K562 (cell line): ENCODE results near the gene FDX2.

Experiments used
- CBX2 ChIP-seq: fragments of 200-600 bp; sonication (generic); IDR thresholded peaks from one replicate; pipeline ENCODE4 v1.6.1; 2012; ENCODE audit warnings: mild to moderate bottlenecking, low read length, inconsistent platforms; ENCODE audit not compliant: insufficient read depth, poor library complexity, severe bottlenecking
- MXI1 ChIP-seq: IDR thresholded peaks from 2 replicates; pipeline ENCODE4 v1.6.1; 2011; ENCODE audit warnings: low read depth, mild to moderate bottlenecking, improper control_type of control experiment, low read length
- RNF2 ChIP-seq: sonication (generic); IDR thresholded peaks from 2 replicates; pipeline ENCODE4 v1.6.1; 2016
- SMAD3 ChIP-seq: fragments of 450-650 bp; formaldehyde crosslinking; conservative IDR thresholded peaks from 2 replicates; pipeline ENCODE4 v1.4.0; 2020; ENCODE audit warnings: mild to moderate bottlenecking
- TAF7 ChIP-seq: fragments of 450-650 bp; IDR thresholded peaks from 2 replicates; pipeline ENCODE4 v1.6.1; 2016; ENCODE audit warnings: missing genetic modification characterization, missing compliant biosample characterization
- TF ChIP-seq, protein P1 (sequence below): sonication (generic); formaldehyde crosslinking; IDR thresholded peaks from 2 replicates; pipeline ENCODE4 v1.8.1; 2023; ENCODE audit warnings: missing genetic modification reagents, mild to moderate bottlenecking, borderline replicate concordance
- TF ChIP-seq, protein P2 (sequence below): fragments of 450-650 bp; IDR thresholded peaks from 2 replicates; pipeline ENCODE4 v1.6.1; 2016; ENCODE audit warnings: mild to moderate bottlenecking, moderate library complexity

DNA sequence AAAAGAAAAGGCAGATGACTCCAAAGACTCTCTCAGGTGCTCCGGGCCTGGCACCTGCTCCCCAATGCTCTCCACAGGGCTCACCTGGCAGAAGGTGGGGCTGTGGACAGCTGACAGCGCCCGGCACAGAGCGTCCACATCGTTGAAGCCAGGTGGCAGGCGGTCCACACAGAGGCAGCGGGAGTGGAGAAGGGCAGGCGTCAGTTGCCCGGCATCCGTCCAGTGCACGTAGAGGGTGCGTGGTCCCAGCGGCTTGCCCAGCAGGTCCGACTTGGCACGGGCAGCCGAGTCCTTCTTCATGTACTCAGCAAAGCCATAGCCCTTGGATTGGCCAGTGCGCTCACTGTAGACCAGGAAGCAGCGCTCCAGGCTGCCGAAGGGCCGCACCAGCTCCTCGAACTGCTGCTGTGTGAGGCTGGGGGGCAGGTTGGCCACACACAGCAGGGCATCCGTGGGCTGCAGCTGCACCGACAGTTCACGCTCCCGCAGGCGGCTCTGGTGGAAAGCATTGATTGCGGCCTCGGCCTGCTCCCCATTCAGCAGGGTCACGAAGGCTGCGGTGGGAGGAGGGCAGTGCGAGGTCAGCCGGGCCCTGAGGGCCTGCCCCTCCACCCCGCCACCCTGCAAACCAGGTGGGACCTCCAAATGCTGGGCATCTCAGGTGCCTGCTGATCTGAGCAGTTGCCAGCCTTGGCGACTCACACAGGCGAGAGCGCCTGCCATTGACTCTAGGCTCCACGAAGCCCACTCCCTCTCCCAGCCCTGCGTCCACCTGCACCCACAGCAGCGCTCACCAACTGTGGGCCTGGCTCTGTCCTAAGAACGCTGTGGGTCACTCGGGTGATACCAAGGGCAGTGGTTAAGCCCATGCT lies 13.0 kb upstream of the FDX2 start:
- TF ChIP-seq RNF2 (no peak), CBX2 (no peak), TAF7 (tag) (no peak), MXI1 (no peak), SMAD3 (CRISPR knock-in tag) (no peak)
- TF ChIP-seq, protein P1, sequence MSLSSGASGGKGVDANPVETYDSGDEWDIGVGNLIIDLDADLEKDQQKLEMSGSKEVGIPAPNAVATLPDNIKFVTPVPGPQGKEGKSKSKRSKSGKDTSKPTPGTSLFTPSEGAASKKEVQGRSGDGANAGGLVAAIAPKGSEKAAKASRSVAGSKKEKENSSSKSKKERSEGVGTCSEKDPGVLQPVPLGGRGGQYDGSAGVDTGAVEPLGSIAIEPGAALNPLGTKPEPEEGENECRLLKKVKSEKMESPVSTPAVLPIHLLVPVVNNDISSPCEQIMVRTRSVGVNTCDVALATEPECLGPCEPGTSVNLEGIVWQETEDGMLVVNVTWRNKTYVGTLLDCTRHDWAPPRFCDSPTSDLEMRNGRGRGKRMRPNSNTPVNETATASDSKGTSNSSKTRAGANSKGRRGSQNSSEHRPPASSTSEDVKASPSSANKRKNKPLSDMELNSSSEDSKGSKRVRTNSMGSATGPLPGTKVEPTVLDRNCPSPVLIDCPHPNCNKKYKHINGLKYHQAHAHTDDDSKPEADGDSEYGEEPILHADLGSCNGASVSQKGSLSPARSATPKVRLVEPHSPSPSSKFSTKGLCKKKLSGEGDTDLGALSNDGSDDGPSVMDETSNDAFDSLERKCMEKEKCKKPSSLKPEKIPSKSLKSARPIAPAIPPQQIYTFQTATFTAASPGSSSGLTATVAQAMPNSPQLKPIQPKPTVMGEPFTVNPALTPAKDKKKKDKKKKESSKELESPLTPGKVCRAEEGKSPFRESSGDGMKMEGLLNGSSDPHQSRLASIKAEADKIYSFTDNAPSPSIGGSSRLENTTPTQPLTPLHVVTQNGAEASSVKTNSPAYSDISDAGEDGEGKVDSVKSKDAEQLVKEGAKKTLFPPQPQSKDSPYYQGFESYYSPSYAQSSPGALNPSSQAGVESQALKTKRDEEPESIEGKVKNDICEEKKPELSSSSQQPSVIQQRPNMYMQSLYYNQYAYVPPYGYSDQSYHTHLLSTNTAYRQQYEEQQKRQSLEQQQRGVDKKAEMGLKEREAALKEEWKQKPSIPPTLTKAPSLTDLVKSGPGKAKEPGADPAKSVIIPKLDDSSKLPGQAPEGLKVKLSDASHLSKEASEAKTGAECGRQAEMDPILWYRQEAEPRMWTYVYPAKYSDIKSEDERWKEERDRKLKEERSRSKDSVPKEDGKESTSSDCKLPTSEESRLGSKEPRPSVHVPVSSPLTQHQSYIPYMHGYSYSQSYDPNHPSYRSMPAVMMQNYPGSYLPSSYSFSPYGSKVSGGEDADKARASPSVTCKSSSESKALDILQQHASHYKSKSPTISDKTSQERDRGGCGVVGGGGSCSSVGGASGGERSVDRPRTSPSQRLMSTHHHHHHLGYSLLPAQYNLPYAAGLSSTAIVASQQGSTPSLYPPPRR (CRISPR knock-in tag): no peak
- TF ChIP-seq, protein P2, sequence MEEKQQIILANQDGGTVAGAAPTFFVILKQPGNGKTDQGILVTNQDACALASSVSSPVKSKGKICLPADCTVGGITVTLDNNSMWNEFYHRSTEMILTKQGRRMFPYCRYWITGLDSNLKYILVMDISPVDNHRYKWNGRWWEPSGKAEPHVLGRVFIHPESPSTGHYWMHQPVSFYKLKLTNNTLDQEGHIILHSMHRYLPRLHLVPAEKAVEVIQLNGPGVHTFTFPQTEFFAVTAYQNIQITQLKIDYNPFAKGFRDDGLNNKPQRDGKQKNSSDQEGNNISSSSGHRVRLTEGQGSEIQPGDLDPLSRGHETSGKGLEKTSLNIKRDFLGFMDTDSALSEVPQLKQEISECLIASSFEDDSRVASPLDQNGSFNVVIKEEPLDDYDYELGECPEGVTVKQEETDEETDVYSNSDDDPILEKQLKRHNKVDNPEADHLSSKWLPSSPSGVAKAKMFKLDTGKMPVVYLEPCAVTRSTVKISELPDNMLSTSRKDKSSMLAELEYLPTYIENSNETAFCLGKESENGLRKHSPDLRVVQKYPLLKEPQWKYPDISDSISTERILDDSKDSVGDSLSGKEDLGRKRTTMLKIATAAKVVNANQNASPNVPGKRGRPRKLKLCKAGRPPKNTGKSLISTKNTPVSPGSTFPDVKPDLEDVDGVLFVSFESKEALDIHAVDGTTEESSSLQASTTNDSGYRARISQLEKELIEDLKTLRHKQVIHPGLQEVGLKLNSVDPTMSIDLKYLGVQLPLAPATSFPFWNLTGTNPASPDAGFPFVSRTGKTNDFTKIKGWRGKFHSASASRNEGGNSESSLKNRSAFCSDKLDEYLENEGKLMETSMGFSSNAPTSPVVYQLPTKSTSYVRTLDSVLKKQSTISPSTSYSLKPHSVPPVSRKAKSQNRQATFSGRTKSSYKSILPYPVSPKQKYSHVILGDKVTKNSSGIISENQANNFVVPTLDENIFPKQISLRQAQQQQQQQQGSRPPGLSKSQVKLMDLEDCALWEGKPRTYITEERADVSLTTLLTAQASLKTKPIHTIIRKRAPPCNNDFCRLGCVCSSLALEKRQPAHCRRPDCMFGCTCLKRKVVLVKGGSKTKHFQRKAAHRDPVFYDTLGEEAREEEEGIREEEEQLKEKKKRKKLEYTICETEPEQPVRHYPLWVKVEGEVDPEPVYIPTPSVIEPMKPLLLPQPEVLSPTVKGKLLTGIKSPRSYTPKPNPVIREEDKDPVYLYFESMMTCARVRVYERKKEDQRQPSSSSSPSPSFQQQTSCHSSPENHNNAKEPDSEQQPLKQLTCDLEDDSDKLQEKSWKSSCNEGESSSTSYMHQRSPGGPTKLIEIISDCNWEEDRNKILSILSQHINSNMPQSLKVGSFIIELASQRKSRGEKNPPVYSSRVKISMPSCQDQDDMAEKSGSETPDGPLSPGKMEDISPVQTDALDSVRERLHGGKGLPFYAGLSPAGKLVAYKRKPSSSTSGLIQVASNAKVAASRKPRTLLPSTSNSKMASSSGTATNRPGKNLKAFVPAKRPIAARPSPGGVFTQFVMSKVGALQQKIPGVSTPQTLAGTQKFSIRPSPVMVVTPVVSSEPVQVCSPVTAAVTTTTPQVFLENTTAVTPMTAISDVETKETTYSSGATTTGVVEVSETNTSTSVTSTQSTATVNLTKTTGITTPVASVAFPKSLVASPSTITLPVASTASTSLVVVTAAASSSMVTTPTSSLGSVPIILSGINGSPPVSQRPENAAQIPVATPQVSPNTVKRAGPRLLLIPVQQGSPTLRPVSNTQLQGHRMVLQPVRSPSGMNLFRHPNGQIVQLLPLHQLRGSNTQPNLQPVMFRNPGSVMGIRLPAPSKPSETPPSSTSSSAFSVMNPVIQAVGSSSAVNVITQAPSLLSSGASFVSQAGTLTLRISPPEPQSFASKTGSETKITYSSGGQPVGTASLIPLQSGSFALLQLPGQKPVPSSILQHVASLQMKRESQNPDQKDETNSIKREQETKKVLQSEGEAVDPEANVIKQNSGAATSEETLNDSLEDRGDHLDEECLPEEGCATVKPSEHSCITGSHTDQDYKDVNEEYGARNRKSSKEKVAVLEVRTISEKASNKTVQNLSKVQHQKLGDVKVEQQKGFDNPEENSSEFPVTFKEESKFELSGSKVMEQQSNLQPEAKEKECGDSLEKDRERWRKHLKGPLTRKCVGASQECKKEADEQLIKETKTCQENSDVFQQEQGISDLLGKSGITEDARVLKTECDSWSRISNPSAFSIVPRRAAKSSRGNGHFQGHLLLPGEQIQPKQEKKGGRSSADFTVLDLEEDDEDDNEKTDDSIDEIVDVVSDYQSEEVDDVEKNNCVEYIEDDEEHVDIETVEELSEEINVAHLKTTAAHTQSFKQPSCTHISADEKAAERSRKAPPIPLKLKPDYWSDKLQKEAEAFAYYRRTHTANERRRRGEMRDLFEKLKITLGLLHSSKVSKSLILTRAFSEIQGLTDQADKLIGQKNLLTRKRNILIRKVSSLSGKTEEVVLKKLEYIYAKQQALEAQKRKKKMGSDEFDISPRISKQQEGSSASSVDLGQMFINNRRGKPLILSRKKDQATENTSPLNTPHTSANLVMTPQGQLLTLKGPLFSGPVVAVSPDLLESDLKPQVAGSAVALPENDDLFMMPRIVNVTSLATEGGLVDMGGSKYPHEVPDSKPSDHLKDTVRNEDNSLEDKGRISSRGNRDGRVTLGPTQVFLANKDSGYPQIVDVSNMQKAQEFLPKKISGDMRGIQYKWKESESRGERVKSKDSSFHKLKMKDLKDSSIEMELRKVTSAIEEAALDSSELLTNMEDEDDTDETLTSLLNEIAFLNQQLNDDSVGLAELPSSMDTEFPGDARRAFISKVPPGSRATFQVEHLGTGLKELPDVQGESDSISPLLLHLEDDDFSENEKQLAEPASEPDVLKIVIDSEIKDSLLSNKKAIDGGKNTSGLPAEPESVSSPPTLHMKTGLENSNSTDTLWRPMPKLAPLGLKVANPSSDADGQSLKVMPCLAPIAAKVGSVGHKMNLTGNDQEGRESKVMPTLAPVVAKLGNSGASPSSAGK: no peak
